Left ventricle myocardium inferior (tissue), 1 donor: Measurements from ENCODE around the gene TUBGCP6. TPM values are rescaled to one million over a fixed set of nuclear protein-coding genes. Genes with fewer than 3 reads are reported as not detected.

ENCODE experiments used
- DNase-seq: peaks from one replicate; pipeline ENCODE4 v3.0.0-alpha.2; 2020
- H3K27ac ChIP-seq: fragments of 200-600 bp; replicated peaks from 2 replicates; pipeline ENCODE4 v1.8.0; 2021
- H3K27me3 ChIP-seq: fragments of 200-600 bp; 2 replicates; pipeline ENCODE4 v1.8.0; 2021; ENCODE audit warnings: low read depth
- H3K36me3 ChIP-seq: fragments of 200-600 bp; 2 replicates; pipeline ENCODE4 v1.8.0; 2021
- H3K4me1 ChIP-seq: fragments of 200-600 bp; 2 replicates; pipeline ENCODE4 v1.8.0; 2021
- H3K4me3 ChIP-seq: fragments of 200-600 bp; 2 replicates; pipeline ENCODE4 v1.8.0; 2021; ENCODE audit warnings: mild to moderate bottlenecking, moderate library complexity
- H3K9me3 ChIP-seq: fragments of 200-600 bp; replicated peaks from 2 replicates; pipeline ENCODE4 v1.8.0; 2021
- intact Hi-C: fragments of 100-400 bp; cut with micrococcal nuclease; formaldehyde crosslinking; loops from one replicate; pipeline ENCODE4 v1.11.0; 2022
- total RNA-seq: library from RNA; stranded (reverse); fragmentation: NEBNext Ultra II Directional; extraction: Animal tissue kit (Norgen Biotek cat#: 25700); gene quantifications from one replicate; pipeline ENCODE4 v1.2.1, GENCODE V29; 2021
- TF ChIP-seq, protein P1 (sequence below): fragments of 200-600 bp; IDR thresholded peaks from 2 replicates; pipeline ENCODE4 v1.8.0; 2021; ENCODE audit warnings: antibody characterized with exemption, mild to moderate bottlenecking, borderline replicate concordance
- donor health status: DM: no; HTN: yes; CAD: no; lungs with severe emphysema.

TUBGCP6 gene
- total RNA-seq, 1 donor from 2014 or later = 18.3 TPM

DNA sequence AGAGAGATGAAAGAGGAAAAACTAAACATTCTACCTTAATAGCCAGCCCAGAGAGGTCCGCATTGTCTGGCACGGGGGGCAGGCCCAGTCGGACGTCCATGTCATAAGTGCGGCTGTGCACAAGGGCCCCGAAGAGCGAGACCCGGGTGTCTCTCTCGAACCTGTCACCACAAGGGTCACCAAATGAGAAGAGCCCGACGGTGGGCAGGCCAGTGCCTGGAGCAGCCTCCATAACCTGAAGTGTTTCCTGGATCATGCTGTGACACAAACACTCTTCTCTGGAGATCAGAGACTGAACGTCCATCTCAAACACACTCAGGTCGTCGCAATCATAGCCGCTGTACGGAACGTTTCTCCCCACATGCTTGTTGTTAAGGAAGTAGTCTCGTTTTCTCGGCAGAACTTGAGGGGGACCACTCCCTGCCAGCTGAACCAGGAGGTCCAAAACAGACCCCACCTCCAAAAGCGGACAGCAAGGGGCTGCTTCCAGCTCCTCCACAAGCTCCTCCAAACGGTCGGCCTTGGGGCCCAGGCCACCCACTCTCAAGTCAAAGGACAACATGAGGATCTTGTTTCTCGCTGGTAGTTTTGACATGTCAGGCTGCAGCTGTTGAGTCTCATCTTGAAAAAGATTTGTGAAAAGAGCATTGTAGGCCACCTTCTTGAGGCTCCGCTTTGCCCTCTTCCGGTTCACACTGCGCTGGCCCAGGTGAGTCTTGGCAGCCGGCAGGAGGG, 971 bp downstream of the TUBGCP6 start:
- H3K9me3 ChIP-seq = no peaks in the 10 kb centered on the region
- H3K27me3 ChIP-seq = no peaks in the 10 kb centered on the region
- TF ChIP-seq, protein P1, sequence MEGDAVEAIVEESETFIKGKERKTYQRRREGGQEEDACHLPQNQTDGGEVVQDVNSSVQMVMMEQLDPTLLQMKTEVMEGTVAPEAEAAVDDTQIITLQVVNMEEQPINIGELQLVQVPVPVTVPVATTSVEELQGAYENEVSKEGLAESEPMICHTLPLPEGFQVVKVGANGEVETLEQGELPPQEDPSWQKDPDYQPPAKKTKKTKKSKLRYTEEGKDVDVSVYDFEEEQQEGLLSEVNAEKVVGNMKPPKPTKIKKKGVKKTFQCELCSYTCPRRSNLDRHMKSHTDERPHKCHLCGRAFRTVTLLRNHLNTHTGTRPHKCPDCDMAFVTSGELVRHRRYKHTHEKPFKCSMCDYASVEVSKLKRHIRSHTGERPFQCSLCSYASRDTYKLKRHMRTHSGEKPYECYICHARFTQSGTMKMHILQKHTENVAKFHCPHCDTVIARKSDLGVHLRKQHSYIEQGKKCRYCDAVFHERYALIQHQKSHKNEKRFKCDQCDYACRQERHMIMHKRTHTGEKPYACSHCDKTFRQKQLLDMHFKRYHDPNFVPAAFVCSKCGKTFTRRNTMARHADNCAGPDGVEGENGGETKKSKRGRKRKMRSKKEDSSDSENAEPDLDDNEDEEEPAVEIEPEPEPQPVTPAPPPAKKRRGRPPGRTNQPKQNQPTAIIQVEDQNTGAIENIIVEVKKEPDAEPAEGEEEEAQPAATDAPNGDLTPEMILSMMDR = no peak
- H3K4me3 ChIP-seq = peak overlapping the region; percentile 96
- DNase-seq = no peak
- intact Hi-C loops = no loop called here
- peak overlapping the region; percentile 95 for H3K27ac ChIP-seq
- H3K36me3 ChIP-seq = peaks cover 32% of the 10 kb centered on the region
- peaks cover 66% of the 10 kb centered on the region for H3K4me1 ChIP-seq

DNA sequence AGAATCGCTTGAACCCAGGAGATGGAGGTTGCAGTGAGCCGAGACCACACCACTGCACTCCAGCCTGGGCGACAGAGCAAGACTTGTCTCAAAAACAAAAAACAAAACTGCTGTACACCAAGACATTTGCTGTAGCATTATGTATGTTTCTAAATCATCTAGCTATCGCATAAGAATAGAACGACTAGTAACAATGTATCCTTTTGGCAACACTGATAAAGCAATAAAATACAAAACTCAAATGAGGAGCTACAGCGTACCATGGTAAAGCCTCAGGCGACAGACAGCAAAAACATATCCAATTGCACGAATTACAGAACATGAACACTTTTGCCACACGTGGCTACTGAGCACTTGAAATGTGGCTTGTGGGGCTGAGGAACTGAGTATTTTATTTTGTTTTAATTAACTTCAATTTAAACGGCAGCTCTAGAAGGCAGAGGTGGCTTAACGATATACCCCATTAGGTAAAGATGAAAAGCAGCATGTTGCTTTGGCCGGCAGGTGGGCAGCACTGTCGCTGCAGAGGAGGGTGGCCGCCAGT, 2.3 kb downstream of the TUBGCP6 start:
- Histone ChIP-seq H3K4me3 (peak overlapping the region; percentile 96), H3K4me1 (peaks cover 62% of the 10 kb centered on the region), H3K27ac (no peak overlapping the region), H3K36me3 (peaks cover 39% of the 10 kb centered on the region), H3K9me3 (no peaks in the 10 kb centered on the region), H3K27me3 (no peaks in the 10 kb centered on the region)
- no peak for DNase-seq
- TF ChIP-seq, protein P1 = no peak
- intact Hi-C loops = no loop called here

DNA sequence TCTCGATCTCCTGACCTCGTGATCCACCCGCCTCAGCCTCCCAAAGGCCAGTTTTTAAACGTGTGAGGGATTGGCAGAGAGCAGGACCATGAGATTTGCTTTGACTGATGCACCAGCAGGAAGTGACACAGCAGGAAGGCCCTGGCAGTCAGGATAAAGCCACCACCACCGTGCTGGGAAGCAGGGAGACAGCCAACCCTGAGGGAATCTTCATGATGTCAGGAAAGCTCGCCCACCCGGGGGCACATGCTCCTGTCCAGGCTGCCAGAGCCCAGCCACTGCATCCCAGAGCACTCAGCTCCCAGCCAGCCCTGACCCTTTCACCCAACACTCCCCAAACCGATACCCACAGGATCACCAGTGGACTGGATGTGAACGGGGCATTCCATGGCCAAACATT, 6.1 kb downstream of the TUBGCP6 start:
- peaks cover 33% of the 10 kb centered on the region for H3K4me1 ChIP-seq
- no peak overlapping the region for H3K4me3 ChIP-seq
- TF ChIP-seq, protein P1 = no peak
- H3K9me3 ChIP-seq = no peaks in the 10 kb centered on the region
- peaks cover 35% of the 10 kb centered on the region for H3K36me3 ChIP-seq
- no peak overlapping the region for H3K27ac ChIP-seq
- DNase-seq = no peak
- intact Hi-C loops = no loop called here
- H3K27me3 ChIP-seq = no peaks in the 10 kb centered on the region

DNA sequence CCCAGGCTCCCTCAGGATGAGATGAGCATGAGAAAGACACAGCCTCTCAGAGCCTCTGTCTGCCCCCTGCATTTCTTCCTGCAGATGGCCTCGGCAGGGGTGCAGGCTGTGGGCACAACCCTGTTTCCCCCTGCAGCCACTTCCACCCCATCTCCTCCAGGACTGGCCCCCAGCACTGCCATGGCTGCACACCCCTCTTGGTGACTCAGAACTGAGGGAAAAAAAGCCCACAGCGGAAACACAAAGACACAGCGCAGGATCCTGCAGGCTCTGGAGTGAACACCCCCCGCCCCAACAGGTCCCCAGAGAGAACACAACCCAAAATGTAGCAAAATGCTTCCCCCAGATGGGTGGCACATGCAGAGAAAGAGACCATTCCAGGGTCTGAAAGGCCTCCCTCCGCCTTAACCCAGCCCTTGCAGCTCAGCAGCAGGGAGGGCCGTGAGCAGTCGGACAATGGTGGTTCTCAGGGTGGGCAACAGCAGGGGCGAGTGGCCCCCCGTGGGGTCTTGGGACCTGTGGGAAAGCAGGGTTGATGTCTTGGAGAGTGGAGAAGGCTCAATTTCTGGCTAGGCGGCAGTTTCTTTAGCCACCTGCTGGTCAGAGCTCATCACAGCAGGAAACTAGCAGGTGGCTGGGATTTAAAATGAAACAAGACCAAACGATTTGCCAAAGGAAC, 8.0 kb downstream of the TUBGCP6 start:
- Histone ChIP-seq H3K9me3 (no peaks in the 10 kb centered on the region), H3K4me1 (peaks cover 14% of the 10 kb centered on the region), H3K4me3 (no peak overlapping the region), H3K36me3 (peaks cover 53% of the 10 kb centered on the region), H3K27ac (no peak overlapping the region), H3K27me3 (no peaks in the 10 kb centered on the region)
- peak; percentile 10 for DNase-seq
- TF ChIP-seq, protein P1 = peak; percentile 23
- intact Hi-C loops = no loop called here

DNA sequence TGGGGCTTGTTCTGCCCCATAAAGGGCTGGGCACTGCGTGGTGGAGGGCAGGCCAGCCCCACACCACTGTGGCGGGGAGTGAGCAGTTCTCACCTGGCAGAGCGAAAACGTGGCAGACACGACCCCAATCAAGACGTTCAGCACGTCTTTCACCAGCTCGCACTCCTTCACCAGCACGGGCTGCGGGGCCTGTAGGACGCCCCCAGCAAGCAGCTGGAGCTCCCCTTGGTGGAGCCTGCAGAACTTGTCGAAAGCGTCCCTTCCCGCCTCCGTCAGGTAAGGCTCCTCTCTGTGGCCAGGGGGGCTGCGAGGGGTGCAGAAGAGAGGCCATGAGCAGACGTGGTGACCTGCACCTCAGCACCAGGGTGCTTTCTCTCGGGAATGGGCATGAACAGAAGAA, 11.6 kb downstream of the TUBGCP6 start:
- H3K36me3 ChIP-seq = peaks cover 49% of the 10 kb centered on the region
- H3K27me3 ChIP-seq = no peaks in the 10 kb centered on the region
- no peaks in the 10 kb centered on the region for H3K4me1 ChIP-seq
- H3K9me3 ChIP-seq = no peaks in the 10 kb centered on the region
- TF ChIP-seq, protein P1 = no peak
- peak; percentile 11 for DNase-seq
- no peak overlapping the region for H3K4me3 ChIP-seq
- no peak overlapping the region for H3K27ac ChIP-seq
- intact Hi-C loops = no loop called here
